Measurements from ENCODE around the gene SRP14.

SRP14 gene

GRCh38 chr15:40067921-40068624, 29.1 kb upstream of the SRP14 start:
- DNase-seq, result no peak

- no peak for DNase-seq
Measured at GRCh38 chr15:40066589-40066988, 27.6 kb upstream of the SRP14 start.

- DNase-seq, result no peak
Measured at GRCh38 chr15:40065166-40065565, 26.2 kb upstream of the SRP14 start.

- no peak for DNase-seq
Measured at GRCh38 chr15:40064231-40064894, 25.4 kb upstream of the SRP14 start.

- DNase-seq, result no peak
Measured at GRCh38 chr15:40063563-40064011, 24.6 kb upstream of the SRP14 start.

- DNase-seq, result no peak
Measured at GRCh38 chr15:40062816-40063562, 24.0 kb upstream of the SRP14 start.

GRCh38 chr15:40061212-40061901, 22.4 kb upstream of the SRP14 start:
- DNase-seq, result no peak

- DNase-seq, result no peak
Measured at GRCh38 chr15:40060236-40060961, 21.4 kb upstream of the SRP14 start.

GRCh38 chr15:40059821-40060220, 20.8 kb upstream of the SRP14 start:
- DNase-seq, result no peak

GRCh38 chr15:40058476-40059140, 19.6 kb upstream of the SRP14 start:
- no peak for DNase-seq

GRCh38 chr15:40055576-40056293, 16.8 kb upstream of the SRP14 start:
- DNase-seq, result peak; percentile 9

- DNase-seq, result peak; percentile 29
Measured at GRCh38 chr15:40054855-40055575, 16.0 kb upstream of the SRP14 start.

- DNase-seq, result no peak
Measured at GRCh38 chr15:40054605-40054854, 15.5 kb upstream of the SRP14 start.

GRCh38 chr15:40053831-40054604, 15.0 kb upstream of the SRP14 start:
- DNase-seq, result peak; percentile 39

- DNase-seq, result no peak
Measured at GRCh38 chr15:40053079-40053830, 14.3 kb upstream of the SRP14 start.

- no peak for DNase-seq
Measured at GRCh38 chr15:40052604-40053003, 13.6 kb upstream of the SRP14 start.

- no peak for DNase-seq
Measured at GRCh38 chr15:40051616-40052415, 12.8 kb upstream of the SRP14 start.

GRCh38 chr15:40050788-40051470, 11.9 kb upstream of the SRP14 start:
- no peak for DNase-seq

Measured in stimulated activated CD4-positive, alpha-beta T cell treated with anti-CD3 and anti-CD28 coated beads, Interleukin-4, amount 100 ng/mL, for 1 hour (primary cell).